IPS-18c (cell line): ENCODE measurements around the gene PTPRU.

Source experiments
- H3K4me3 ChIP-seq: 2 replicates; pipeline ENCODE4 v1.7.0; 2013; ENCODE audit warnings: low read depth, mild to moderate bottlenecking, low read length, moderate library complexity; ENCODE audit not compliant: insufficient read depth
- H3K9me3 ChIP-seq: one replicate; pipeline ENCODE4 v1.6.1; 2013; ENCODE audit warnings: mild to moderate bottlenecking, low read length, moderate library complexity; ENCODE audit not compliant: control insufficient read depth, insufficient read depth

PTPRU gene

DNA sequence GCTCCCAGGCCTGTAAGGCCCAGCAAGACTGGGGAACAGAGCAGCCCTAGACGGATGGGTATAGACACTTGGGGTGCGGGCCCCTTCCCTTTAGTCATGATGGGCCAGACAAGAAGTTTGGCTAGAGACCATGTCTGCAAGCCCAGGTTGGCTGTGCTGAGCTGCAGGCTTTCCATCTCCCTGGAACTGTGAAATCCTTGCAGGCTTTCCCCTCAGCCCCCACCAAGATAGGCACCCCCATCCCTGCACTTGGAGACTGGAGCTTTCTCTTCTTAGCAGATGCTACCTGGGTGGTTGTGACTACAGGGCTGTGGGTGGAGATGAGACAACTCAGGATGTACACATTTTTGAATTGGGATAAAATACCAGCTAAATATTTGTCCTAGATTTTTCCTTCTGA is 110.3 kb downstream of the PTPRU start:
- Histone ChIP-seq H3K4me3 (no peak overlapping the region), H3K9me3 (no peaks in the 10 kb centered on the region)

DNA sequence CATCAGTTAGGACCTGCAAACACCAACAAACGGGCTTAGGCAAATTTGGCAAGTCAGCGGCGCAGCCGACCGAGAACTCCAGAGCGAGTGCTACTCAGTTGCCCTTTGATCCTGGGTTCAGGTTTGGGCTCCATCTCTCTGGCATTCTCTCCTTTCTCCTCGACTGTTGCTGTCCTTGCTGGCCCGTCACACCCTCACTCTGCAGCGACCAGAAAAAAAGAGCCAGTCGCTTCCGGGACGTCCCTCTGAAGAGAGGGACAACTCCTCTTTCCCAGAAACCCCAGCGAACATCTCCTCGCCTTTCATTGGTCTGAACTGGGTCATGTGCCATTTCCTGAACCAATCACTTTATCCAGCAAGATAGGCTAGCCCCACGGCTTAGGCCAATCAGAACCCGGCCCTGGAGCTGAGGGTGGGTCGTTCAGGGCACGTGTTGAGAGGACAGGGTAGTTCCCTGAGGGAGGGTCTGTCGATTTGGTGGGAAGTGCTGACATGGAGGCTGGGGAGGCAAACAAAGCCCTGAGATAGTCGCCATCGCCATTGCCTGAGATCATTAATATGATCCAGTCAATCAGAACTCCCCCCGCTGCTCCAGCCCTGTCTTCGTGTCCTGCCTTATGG is 113.7 kb downstream of the PTPRU start:
- H3K9me3 ChIP-seq = no peaks in the 10 kb centered on the region
- H3K4me3 ChIP-seq = no peak overlapping the region

DNA sequence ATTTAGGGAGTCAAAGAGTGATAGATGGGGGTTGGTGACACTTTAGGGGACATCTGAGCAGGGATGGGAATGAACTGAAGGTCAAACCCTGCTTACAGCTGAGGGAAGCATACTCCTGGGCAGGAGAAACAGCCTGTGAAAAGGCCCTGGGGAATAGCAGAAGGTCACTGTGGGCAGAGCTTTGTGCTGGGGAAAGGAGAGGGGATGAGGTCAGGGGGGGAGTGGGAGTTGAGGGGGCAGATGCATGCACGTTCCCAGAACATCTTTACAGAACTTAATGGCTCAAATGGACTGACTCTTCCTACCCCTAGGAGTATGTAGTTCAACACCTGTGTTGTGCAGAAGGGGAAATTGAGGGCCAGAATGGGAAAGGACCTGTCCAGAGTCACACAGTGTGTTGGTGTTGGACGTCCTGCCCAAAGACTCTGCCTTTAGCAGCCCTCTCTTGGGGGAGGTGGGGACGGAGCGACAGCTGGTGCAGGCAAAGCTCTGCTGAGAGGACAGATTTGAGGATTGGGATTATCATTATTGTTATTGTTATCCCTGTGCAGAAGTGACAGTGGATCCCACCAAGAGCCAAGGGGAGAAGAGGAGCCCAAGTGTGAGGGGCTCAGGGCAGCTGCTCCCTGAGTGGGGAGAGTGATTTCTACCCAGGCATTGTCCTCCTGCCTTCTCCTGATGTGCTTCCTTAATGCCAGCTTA is 116.5 kb downstream of the PTPRU start:
- Histone ChIP-seq H3K4me3 (no peak overlapping the region), H3K9me3 (no peaks in the 10 kb centered on the region)

DNA sequence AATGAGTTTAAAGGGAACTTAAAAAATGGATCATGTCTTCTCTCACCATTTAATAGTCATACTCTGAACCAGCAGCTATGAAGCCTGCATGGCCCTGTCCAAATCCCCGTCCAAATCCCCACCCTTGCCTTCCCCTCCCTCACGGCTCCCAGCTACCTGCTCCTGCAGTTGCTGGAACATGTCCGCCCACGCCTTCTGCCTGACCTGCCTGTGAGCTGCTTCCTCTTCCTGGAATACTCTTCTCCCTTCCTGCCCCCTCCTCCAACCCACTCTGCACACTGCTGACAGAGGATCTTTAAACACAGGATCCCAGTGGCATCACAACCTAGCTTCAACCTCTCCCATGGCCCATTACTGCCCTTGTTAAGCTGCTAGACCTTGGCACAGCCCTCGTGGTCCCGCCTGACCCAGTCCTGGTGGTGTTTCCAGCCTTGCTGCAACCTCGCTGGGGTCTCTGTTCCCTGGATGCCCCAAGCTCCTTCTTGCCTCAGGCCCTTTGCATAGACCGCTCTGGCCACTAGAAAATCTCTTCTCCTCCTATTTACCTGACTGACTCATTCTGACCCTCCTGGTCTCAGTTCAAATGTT is 118.3 kb downstream of the PTPRU start:
- no peaks in the 10 kb centered on the region for H3K9me3 ChIP-seq

DNA sequence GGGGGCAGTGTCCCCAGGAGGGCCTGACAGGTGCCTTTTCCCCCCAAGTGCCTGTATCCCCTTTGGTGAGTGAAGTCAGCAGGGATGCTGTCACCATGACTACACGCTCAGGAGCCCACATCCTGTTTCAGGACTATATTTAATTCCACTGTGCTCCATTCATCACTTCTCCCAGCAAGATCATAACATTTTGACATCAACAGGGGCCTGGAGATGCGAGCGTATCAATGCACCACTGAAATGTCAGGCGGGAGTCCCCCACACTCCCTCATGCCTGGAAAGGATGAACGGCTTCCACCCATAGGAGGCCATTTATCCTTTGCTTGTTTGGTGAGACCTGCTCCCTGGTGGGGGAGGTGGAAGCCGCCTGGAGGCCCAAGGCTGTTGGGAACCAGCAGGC is 119.1 kb downstream of the PTPRU start:
- H3K4me3 ChIP-seq = no peak overlapping the region
- no peaks in the 10 kb centered on the region for H3K9me3 ChIP-seq

More for the DNA sequence above, 118.3 kb downstream of the PTPRU start:
- H3K4me3 ChIP-seq = no peak overlapping the region

DNA sequence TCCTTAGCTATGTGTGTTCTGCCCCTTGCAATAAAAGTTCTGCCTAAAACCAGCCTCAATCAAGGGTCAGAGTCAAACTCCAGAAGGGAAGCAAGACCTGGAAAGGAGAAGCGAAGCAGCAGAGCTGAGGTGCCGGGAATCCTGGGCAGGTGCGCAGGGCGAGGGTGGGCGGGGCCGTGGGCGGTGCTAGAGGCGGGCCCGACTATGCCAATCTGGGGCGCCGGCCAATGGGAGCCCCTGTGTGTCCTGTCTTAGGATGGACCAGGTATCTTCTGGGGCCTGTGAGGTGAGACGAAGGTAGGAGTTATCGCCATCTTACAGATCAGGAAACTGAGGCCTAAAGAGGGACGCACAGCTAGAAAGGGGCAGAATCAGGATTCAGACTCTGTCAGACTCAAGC is 120.3 kb downstream of the PTPRU start:
- H3K4me3 ChIP-seq = no peak overlapping the region
- H3K9me3 ChIP-seq = peaks cover 2% of the 10 kb centered on the region

DNA sequence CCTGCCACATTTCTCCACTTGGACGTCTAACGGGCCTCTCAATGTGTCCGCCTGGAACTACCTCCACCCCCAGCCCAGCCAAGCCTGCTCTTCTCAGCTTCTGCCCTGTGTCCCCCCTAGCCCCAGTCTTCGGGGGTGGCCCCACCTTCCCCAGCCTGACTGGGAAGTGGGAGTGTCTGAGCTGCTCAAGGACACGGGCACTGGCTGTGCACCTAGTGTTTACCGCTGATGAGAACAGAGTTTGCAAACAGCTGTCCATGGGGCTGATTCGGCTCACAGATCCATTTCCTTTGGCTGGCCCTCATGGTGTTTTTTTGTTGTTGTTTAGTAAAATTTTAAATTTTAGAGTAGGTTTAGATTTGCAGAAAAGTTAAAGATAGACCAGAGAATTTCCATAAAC is 121.1 kb downstream of the PTPRU start:
- no peak overlapping the region for H3K4me3 ChIP-seq

DNA sequence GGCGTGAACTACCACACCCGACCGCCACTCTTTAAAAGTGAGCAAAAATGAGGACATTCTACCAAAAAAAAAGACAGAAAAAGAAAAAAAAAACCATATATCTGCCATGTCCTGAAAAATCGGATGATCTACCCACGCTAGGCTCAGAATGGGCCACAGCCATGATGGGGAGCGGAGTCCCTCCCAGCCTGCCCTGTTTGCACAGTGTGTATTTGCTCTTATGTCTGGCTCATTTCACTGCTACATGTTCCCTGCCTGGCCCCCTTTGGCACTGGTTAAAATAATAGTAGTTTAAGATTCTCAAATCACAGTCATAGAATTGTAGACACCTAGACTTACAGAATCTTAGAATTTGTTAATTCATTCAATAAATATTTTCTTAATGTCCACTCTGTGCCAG is 121.9 kb downstream of the PTPRU start:
- Histone ChIP-seq H3K4me3 (no peak overlapping the region), H3K9me3 (peaks cover 2% of the 10 kb centered on the region)

More for the DNA sequence above, 121.1 kb downstream of the PTPRU start:
- H3K9me3 ChIP-seq = peaks cover 2% of the 10 kb centered on the region

DNA sequence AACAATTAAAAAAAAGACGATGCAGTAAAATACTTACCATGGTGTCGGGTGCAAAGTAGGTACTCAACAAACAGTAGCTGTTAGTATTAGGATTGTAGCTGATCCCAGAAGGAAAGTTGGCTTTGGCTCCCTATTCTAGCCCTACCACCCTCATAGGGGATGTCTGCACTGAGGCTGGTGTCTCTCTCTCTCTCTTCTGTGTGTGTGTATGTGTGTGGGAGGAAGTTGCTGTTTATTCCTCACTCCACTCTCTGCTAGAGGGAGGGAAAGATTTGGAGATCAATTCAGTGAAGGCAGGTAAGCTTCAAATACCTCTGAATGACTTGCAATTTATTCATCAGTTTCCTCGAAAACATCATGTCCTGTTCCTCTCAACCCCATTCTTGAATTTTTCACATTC is 124.4 kb downstream of the PTPRU start:
- H3K4me3 ChIP-seq = no peak overlapping the region
- peaks cover 6% of the 10 kb centered on the region for H3K9me3 ChIP-seq

DNA sequence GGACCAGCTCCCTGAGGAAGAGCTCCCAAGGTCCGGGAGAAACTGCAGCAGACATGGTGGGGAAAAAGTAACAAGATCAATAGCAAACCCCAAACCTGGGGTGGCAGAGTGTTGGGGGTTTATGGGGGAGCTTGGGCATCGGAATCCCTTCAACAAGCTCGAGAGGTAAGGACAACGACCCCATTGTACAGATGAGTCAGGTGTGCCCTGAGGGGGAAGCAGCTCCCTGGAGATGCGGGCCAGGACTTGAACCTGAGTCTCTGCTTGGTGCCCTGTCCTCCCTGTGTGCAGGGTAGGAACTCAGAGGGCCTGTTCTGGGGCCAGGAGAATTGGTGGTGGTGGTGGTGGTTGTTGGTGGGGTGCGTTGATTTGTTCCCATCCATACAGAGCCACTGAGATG is 125.4 kb downstream of the PTPRU start:
- peaks cover 6% of the 10 kb centered on the region for H3K9me3 ChIP-seq
- H3K4me3 ChIP-seq = no peak overlapping the region

DNA sequence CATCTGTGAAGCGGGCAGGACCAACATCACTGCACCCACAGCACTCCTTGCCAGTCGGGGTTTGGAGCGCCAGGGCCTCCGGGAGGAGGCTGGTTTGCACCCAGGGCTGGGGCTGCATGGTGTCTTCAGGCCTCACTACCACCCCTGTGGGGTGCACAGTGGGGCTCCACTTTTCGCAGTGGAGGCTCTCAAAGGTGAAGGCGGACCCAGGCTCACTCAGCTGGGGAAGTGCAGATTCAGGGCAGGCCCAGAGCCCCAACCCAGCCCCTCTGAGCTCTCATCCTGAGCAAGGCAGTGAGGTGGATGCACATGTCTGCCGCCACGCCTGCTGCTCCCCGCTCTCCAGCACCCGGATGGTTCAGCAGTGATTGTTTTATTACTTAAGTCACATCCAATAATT is 125.8 kb downstream of the PTPRU start:
- H3K4me3 ChIP-seq = no peak overlapping the region
- peaks cover 6% of the 10 kb centered on the region for H3K9me3 ChIP-seq

DNA sequence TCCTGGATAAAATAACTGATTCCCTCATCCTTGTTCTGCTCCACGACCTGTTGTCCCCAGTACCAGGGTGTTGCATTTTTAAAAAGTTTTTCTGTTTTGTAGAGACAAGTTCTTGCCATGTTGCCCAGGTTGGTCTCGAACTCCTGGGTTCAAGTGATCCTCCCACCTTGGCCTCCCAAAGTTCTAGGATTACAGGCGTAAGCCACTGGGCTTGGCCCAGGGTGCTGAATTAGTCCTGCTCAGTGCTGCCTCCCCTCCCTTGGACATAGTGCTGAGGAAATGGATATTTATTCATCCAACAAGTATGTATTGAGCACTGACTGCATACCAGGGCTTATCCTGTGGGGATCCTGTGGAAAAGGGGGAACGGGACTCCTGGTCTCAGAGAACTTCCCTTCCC is 126.4 kb downstream of the PTPRU start:
- Histone ChIP-seq H3K9me3 (peaks cover 6% of the 10 kb centered on the region), H3K4me3 (no peak overlapping the region)

DNA sequence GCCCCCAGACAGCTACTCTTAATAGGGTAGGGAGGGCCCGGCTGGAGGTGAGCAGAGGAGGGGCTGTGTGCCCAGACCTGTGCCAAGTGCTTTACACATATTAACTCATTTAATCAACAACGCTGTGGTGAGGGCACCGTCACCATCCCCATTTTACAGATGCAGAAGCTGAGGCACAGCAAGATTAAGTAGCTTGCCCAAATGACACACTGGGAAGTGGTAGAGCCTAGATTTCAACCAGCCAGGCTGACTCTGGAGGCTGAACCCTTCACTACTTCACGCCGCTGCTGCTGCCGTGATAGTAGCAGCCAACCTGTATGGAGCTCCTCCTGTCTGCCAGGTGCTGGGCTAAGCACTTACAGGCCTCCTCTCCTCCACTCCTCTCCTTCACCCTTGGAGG is 127.2 kb downstream of the PTPRU start:
- Histone ChIP-seq H3K9me3 (peaks cover 6% of the 10 kb centered on the region), H3K4me3 (no peak overlapping the region)

DNA sequence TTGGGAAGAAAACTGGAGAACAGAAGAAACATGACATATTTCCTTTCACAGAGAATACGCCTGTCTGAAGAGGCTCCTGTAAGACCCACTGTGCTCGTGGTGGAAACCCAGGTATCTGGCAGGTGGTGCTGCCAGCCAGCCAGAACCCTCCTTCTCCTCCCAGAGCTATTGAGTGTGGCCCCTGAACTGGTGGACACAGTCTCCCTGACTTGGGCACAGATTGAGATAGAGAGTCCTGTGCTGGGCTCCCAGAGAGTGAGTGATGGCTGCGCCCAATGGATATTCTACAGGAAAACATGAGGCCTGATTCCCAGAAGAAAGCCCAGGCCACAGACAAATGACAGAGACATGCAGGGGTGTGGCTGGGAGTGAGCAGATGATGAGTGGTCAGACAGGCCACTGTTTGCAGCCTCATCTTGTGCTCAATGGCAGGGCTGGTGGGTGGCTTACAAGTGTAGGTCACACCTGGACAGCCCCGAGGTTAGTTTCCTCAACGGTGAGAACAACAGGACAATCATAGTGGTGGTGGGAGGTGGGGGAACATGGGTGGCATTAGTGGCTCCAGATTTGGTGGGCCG is 127.9 kb downstream of the PTPRU start:
- Histone ChIP-seq H3K4me3 (no peak overlapping the region), H3K9me3 (peaks cover 6% of the 10 kb centered on the region)

DNA sequence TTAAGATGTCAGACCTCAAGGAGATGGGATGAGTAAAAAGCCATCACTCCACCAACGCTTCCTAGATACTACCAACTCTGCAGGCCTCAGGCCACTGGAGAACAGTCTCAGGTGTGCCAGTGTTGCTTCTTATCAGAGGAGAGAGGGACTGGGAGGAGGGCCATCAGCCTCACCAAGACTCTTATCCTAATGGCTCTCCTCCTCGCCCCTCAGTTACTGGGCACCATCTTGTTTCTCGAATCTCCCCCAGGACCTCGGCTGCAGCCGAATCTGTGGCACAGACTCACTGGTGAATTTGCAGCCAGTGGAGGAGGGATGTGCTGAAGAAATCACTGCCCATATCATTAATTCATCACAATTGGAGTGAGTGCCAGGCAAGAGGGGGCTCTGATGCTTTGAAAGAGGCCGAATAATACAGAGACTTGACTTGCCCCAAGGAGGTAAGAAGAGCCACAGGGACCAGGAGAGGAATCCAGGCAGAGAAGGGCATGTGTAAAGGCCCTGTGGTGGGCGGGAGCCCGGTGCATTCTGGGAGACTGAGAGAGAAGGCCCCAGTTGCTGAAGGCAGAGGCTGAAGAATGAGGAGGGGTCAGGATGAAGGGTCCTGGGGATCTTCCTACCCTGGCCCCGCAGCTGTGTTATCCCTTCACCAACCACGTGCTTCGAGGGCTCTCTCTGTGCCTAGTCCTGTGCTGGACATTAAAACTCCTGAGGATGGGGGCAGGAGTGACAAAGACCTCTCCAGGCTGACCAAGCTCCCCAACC is 129.8 kb downstream of the PTPRU start:
- no peak overlapping the region for H3K4me3 ChIP-seq
- H3K9me3 ChIP-seq = peaks cover 6% of the 10 kb centered on the region

DNA sequence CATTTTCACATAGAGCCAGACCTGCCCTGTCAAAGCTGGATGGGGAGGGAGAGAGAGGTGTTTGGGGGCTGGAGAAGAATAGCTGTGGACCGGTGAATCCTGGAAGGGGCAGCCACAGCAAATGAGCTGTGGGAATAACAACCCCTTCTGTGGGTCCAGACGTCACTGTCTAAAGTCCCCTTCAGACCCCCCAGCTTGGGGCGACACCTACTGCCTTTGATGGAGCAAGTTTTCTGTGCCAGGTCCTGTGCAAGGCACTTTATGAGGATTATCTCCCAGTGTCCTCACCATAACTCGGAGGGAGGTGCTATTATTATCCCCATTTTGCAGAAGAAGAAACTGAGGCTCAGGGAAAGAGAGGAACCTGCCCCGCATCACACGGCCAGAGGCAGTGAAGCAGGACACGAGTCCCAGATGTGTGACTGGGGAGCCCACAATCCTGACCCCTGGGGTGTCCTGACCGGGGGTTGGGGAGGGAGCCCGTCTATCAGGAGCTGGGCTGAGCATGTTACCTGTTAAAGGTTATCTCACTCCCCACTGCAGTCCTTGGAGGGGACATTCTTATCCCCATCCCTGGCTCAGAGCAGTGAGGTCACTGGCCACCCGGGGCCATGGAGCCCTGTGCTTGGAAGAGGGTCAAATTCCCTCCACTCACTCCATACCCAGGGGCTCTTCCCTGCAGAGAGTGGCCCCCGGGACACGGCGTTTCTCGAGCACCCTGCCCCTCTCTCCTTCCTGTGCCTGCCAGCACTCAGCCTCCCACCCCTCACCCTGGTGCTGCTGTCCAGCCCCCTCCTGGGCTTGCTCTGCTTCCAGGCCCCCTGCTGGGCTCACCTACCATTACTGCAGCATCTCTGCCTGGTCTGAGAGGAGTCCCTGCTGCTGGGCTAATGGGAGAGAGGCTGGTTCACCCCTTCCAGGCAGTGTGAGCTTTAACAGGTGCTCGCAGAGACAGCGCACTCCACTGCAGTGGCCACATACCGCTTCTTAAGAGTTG is 132.9 kb downstream of the PTPRU start:
- Histone ChIP-seq H3K9me3 (peaks cover 4% of the 10 kb centered on the region), H3K4me3 (no peak overlapping the region)
